ENCODE measurements around the gene KCNK5. TPM values are rescaled to one million over a fixed set of nuclear protein-coding genes. Genes with fewer than 3 reads are reported as not detected.

KCNK5 gene
- total and polyA plus RNA-seq, 2 donors (not counting 3 experiments of a cell fraction or from before 2014, with no cell fraction given) = not detected

DNA sequence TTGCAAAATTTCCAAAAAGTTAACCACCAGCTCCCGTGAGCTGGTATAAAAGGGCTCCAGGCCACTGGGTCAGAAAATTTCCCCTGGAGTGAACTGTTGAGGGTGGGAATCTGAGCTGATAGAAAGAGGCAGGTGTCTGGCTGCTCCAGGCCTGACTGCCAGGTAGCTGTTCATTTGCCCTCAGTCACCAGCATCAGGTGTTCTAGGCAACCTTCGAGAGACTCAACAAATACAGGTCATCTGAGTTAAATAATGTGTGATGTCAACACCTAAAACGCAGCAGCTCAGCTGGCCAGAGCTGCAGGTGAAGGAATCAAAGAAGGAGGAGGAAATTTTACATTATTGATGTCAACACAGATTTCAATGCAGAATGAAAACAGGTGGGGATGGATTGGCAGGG lies 46.7 kb downstream of the KCNK5 start:
- dilution Hi-C loops (cut with MboI; ENCODE audit: extremely low pct_ligation_motif_present, low sequenced_read_pairs) (no loop called here), intact Hi-C loops (cut with micrococcal nuclease) (no loop called here)
- POLR2A ChIA-PET = no interaction called here

GRCh38 chr6:39181826-39182225 lies 47.4 kb downstream of the KCNK5 start:
- no peaks in the 10 kb centered on the region for H3K27me3 ChIP-seq (ENCODE audit: control insufficient read depth in 2 of 2, insufficient read depth in 2 of 2, low read length in 2 of 2)
- no peak overlapping the region for H3K27ac ChIP-seq (ENCODE audit: insufficient read depth, low read depth, low read length)
- CTCF ChIA-PET = interaction anchor here (1.3 kb wide), 1 partner anchor 16 kb away, joined by 3 read pairs; no protein-coding TSS in a partner anchor
- H3K9ac ChIP-seq (replicated peaks; ENCODE audit: extremely low read depth, insufficient read depth, low read length) = no peak overlapping the region
- H3K4me3 ChIP-seq (replicated peaks in 1 of 3; ENCODE audit: insufficient read depth in 1 of 3, low read depth in 1 of 3, low read length in 3 of 3) = no peak overlapping the region
- DNase-seq (ENCODE audit: low read depth, low spot score) (no peak), FAIRE-seq (no peak)
- intact Hi-C loops (cut with micrococcal nuclease) = no loop called here
- TF ChIP-seq CTCF (IDR thresholded peaks at IDR 0.05; ENCODE audit: extremely low read depth in 1 of 2, insufficient read depth in 1 of 2, low read depth in 1 of 2, low read length in 2 of 2) = no peak
- no peak for TF ChIP-seq FOS (IDR thresholded peaks at IDR 0.05; ENCODE audit: borderline replicate concordance, insufficient read depth, low read length)
- no peak for TF ChIP-seq EZH2 (IDR thresholded peaks at IDR 0.05; ENCODE audit: borderline replicate concordance, low read depth, low read length, severe bottlenecking)
- no peak for TF ChIP-seq POLR2AphosphoS5 (IDR thresholded peaks at IDR 0.05; ENCODE audit: insufficient read depth, low read depth, low read length)
- TF ChIP-seq JUN (IDR thresholded peaks at IDR 0.05; ENCODE audit: borderline replicate concordance, insufficient read depth, insufficient read length, low read depth) = no peak
- TF ChIP-seq GATA2 (IDR thresholded peaks at IDR 0.05; ENCODE audit: insufficient read depth, insufficient read length, low read depth, low read length) = no peak
- no peak for TF ChIP-seq MYC (IDR thresholded peaks at IDR 0.05; ENCODE audit: low read depth, low read length)
- no peak for TF ChIP-seq POLR2A (IDR thresholded peaks at IDR 0.05; ENCODE audit: low read depth, low read length)
- no peak for TF ChIP-seq MAX (IDR thresholded peaks at IDR 0.05; ENCODE audit: insufficient read depth, insufficient read length)
- no peaks in the 10 kb centered on the region for H3K79me2 ChIP-seq (ENCODE audit: control insufficient read depth, insufficient read depth, low read length)
- no peak overlapping the region for H2AFZ ChIP-seq (ENCODE audit: low read depth, low read length)
- H3K4me1 ChIP-seq (ENCODE audit: control insufficient read depth, extremely low read depth, insufficient read depth, low read length) = no peaks in the 10 kb centered on the region
- dilution Hi-C loops (cut with MboI; ENCODE audit: extremely low pct_ligation_motif_present, low sequenced_read_pairs) = no loop called here
- no peaks in the 10 kb centered on the region for H4K20me1 ChIP-seq (replicated peaks; ENCODE audit: control insufficient read depth, extremely low read depth, insufficient read depth, low read length)
- BruUV-seq (replicated peaks) = no TSS peak
- H3K9me3 ChIP-seq (replicated peaks; ENCODE audit: control insufficient read depth, insufficient read depth, low read length) = no peaks in the 10 kb centered on the region
- H3K4me2 ChIP-seq (ENCODE audit: insufficient read depth, low read length) = no peak overlapping the region
- POLR2A ChIA-PET = no interaction called here
- H3K9me1 ChIP-seq (replicated peaks; ENCODE audit: control insufficient read depth, extremely low read depth, insufficient read depth, low read length) = no peaks in the 10 kb centered on the region
- H3K36me3 ChIP-seq (ENCODE audit: control insufficient read depth in 2 of 2, extremely low read depth in 1 of 2, insufficient read depth in 2 of 2, low read length in 2 of 2) = no peaks in the 10 kb centered on the region

More for the DNA sequence above, 46.7 kb downstream of the KCNK5 start:
- H3K9me1 ChIP-seq (replicated peaks; ENCODE audit: control insufficient read depth, extremely low read depth, insufficient read depth, low read length) = no peaks in the 10 kb centered on the region
- CTCF ChIA-PET = interaction anchor here (0.9 kb wide), 1 partner anchor 16 kb away, joined by 3 read pairs; no protein-coding TSS in a partner anchor
- no peak overlapping the region for H2AFZ ChIP-seq (ENCODE audit: low read depth, low read length)
- no peak for TF ChIP-seq POLR2A (IDR thresholded peaks at IDR 0.05; ENCODE audit: low read depth, low read length)
- no peak for TF ChIP-seq GATA2 (IDR thresholded peaks at IDR 0.05; ENCODE audit: insufficient read depth, insufficient read length, low read depth, low read length)
- TF ChIP-seq FOS (IDR thresholded peaks at IDR 0.05; ENCODE audit: borderline replicate concordance, insufficient read depth, low read length) = no peak
- H3K9me3 ChIP-seq (replicated peaks; ENCODE audit: control insufficient read depth, insufficient read depth, low read length) = no peaks in the 10 kb centered on the region
- no peak for DNase-seq (ENCODE audit: low read depth, low spot score)
- H3K4me2 ChIP-seq (ENCODE audit: insufficient read depth, low read length) = no peak overlapping the region
- no peak overlapping the region for H3K27ac ChIP-seq (ENCODE audit: insufficient read depth, low read depth, low read length)
- no peaks in the 10 kb centered on the region for H3K27me3 ChIP-seq (ENCODE audit: control insufficient read depth in 2 of 2, insufficient read depth in 2 of 2, low read length in 2 of 2)
- H3K9ac ChIP-seq (replicated peaks; ENCODE audit: extremely low read depth, insufficient read depth, low read length) = no peak overlapping the region
- no peaks in the 10 kb centered on the region for H4K20me1 ChIP-seq (replicated peaks; ENCODE audit: control insufficient read depth, extremely low read depth, insufficient read depth, low read length)
- no TSS peak for BruUV-seq (replicated peaks)
- no peaks in the 10 kb centered on the region for H3K79me2 ChIP-seq (ENCODE audit: control insufficient read depth, insufficient read depth, low read length)
- FAIRE-seq = no peak
- no peaks in the 10 kb centered on the region for H3K4me1 ChIP-seq (ENCODE audit: control insufficient read depth, extremely low read depth, insufficient read depth, low read length)
- no peaks in the 10 kb centered on the region for H3K36me3 ChIP-seq (ENCODE audit: control insufficient read depth in 2 of 2, extremely low read depth in 1 of 2, insufficient read depth in 2 of 2, low read length in 2 of 2)
- no peak overlapping the region for H3K4me3 ChIP-seq (replicated peaks in 1 of 3; ENCODE audit: insufficient read depth in 1 of 3, low read depth in 1 of 3, low read length in 3 of 3)
